HG03439 (cell line): Measurements from ENCODE around the gene TMEM238.

Source experiments
- ATAC-seq: cut with Tn5 transposase; IDR thresholded peaks from one replicate; pipeline ENCODE4 v1.9.1; 2021; ENCODE audit warnings: mild to moderate bottlenecking, moderate library complexity; ENCODE audit not compliant: unreplicated experiment

TMEM238 gene

DNA sequence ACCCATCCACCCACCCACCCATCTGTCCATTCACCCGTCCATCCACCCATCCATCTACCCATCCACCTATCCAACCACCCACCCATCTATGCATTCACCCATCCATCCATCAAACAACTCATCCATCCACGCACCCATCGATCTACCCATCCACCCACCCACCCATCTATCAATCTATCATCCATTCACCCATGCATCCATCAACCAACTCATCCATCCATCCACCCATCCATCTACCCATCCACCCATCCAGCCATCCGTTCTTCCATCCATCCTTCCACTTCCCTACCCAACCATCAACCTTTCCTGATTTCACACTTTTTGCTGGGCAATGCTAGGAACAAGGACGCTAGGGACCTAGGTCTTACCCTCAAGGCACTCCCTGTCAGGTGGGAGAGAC is 2.1 kb downstream of the TMEM238 start:
- no peak for ATAC-seq

DNA sequence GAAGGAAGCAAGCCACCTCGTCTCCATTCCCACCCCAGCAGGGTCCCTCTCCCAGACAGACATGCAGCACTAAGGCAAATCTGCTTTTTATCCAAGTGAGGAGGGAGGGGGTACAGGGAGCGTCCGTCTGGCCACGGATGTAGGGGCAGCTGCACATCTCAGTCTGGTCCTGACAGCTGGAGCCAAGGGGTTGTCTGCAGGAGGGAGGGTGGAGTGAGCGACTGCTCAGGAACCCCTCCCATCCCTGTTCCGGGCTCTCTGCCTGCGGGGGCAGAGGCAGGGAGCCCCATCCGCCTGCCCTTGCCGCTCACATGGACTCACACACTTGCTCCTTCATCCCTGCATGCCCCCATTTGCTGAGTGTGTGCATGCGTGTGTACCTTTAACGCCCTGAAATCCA is 4.9 kb downstream of the TMEM238 start:
- ATAC-seq, result no peak

DNA sequence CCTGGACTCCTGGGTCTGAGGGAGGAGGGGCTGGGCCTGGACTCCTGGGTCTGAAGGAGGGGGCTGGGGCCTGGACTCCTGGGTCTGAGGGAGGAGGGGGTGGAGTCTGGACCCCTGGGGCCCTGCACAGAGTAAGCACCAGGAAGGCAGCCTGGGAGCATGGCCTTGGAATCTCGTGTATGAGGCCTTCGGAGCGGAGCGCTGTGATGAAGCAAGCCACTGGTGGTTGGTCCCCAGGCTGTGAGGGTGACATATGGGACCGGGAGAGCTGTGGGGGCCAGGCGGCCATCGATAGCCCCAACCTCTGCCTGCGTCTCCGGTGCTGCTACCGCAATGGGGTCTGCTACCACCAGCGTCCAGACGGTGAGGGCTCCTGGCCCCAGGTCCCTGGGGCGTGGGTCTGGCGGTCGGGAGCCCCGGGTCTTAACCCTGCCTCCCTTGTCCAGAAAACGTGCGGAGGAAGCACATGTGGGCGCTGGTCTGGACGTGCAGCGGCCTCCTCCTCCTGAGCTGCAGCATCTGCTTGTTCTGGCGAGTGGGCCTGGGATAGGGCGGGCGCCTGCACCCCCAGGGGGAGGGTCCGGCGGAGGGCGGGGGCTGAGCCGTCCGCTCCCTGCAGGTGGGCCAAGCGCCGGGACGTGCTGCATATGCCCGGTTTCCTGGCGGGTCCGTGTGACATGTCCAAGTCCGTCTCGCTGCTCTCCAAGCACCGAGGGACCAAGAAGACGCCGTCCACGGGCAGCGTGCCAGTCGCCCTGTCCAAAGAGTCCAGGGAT is 6.5 kb downstream of the TMEM238 start:
- ATAC-seq, result no peak

DNA sequence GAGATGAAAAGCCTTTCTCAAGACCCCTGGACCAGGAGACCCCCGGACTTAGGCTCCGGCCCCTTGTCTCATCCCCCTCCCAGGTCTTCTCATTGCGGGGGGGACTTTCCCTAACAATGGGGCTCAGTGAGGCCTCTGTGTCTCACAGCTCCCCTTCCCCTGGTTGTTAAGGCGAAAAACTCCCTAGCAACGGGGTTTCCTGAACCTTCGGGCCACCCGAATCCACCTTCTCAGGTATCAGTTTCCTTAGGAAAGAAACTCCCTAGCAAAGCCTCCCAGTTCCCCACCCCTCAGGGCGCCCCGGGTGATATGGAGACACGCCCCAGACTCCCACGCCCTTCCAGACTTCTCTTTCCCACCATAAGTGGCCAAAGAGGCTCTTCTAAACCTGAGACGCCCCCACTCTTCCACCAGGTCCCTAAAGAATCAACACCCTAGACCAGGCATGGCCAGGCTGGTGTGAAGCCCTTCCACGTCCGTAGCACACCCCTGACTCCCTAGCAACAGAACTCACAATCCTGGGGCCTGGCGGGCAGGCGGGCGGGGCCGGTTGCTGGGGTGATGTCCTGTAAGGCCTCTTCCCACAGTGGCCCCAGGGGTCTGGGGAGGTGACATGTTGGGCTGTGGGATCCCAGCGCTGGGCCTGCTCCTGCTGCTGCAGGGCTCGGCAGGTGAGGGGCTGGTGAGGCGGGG is 7.7 kb downstream of the TMEM238 start, which contains the start of gene TMEM190:
Gene TMEM190, plus strand, starts transcription at position 586 of the 693 bp plus-strand sequence. Its CDS starts 28 bp downstream, at position 614.
- no peak for ATAC-seq

DNA sequence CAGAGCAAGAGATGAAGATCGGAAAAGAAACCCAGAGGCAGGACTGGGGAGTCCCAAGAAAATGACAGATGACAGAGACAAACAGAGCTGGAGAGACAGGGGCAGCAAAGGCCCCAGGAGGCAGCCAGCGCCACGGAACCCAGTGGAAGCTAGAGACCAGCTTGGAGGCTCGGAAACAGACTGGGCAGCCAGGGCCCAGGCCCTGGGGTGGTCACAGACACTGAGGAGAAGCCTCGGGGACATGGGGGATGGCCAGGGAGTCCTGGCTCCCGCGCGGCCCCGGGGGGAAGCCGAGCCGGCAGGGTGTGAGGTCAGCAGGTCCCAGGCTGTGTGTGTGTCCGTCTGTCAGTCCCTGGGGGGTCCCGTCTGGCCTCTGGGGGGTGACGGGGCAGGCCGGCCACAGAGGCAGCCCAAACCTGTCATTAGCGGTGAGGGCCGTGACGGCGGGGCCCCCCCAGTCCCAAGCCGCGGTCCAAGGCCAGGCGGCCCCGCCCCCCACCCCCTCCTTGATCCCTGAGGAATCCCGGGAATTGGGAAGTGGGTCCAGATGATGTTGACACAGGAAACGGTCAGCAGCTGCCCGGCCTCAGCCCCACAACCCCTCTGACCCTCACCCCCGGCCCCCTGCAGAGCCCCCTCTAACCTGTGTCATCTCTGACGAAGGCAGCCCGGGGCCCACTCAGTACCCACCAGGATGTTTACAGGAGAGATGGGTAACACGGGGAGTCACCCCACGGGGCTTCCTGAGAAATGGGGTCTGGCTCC is 9.9 kb downstream of the TMEM238 start:
- no peak for ATAC-seq

DNA sequence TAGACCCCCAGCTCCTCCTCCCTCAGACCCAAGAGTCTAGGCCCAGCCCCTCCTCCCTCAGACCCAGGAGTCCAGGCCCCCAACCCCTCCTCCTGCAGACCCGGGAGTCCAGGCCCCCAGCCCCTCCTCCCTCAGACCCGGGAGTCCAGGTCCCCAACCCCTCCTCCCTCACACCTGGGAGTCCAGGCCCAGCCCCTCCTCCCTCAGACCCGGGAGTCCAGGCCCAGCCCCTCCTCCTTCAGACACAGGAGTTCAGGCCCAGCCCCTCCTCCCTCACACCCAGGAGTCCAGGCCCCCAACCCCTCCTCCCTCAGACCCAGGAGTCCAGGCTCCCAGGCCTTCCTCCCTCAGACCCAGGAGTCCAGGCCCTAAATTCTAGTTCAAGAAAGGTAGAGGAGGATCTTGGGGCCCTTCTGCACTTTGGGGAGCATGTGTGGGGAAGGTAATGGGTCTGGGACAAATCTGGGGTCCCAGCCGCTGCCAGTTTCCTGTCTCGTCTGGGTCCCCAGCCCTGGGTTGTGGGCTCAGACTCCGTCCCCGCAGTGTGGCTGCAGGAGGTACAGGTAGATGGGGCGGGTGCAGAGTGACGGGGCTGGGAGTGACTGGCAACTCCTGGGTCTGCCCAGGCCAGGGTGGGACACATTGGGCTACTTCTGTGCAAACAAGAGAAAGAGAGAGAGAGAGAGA is 10.6 kb downstream of the TMEM238 start:
- ATAC-seq, result no peak

DNA sequence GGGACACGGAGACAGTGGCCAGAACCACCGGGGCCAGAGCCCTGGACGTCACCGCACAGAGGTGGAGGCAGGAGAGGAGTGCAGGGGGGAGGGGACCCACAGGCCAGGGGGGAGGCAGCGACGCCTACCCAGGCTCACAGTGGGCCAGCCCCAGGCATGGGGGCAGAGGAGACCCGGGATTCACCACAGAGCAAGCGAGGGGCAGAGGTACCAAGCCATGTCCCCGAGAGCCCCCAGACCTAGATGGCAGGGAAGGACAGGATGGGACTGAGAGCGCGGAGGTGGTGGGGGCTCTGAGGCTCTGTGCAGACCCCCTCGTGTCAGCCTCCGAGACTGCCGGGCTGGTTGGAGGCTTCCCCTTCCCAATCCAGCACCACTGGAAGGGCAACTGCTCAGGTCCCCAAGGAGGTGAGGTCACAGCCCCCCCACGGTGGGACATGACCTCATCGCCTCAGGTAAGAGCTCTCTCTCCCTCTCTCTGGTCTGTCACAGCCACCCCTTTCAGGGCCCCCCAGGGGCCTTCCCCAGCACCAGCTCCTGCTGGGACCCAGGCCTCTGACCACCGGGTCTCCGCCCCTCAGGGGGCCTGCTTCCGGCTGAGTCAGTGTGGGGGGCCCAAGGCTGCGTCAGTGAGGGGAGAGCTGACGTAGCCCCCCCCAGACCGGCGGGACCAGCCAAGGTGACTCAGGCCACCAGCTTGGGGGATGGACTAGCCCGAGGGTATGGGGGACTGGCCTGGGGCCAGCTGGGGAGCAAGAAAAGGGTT is 11.6 kb downstream of the TMEM238 start:
- ATAC-seq, result no peak

DNA sequence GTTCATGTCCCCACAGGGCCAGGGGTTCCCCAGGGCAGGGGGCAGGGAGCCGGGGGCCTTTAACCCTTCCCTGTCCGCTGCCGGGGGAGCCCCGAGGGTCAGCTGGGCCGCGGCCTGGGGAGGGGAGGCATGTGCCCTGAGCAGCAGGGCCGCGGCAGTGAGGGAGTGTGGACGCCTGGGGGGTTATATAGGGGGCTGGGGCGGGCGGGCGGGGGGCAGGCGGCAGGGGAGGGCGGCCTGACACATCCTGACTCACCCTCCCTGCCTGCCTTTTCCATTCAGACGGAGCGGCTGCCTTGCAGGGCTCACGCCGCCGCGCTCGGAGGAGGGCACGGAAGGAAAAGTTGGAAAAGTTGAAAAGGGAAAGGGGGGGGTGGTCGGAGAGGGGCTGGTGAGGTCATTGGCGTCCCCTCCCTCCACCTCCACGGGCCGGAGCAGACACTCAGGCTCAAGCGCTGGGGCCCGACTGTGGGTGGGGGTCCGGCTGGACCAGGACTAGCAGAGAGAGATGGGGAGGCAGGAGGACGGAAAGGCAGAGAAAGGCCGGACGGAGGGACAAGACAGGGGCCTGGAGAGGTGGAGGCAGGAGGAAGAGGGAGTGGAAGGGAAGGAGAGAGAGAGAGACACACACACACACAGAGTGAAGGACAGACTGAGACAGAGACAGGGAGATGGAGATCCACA is 13.6 kb downstream of the TMEM238 start, which contains the start of gene IL11:
Gene IL11, minus strand, starts transcription at position 159 of the 684 bp plus-strand sequence. Its CDS starts 153 bp downstream, at position 6.
- ATAC-seq, result no peak

DNA sequence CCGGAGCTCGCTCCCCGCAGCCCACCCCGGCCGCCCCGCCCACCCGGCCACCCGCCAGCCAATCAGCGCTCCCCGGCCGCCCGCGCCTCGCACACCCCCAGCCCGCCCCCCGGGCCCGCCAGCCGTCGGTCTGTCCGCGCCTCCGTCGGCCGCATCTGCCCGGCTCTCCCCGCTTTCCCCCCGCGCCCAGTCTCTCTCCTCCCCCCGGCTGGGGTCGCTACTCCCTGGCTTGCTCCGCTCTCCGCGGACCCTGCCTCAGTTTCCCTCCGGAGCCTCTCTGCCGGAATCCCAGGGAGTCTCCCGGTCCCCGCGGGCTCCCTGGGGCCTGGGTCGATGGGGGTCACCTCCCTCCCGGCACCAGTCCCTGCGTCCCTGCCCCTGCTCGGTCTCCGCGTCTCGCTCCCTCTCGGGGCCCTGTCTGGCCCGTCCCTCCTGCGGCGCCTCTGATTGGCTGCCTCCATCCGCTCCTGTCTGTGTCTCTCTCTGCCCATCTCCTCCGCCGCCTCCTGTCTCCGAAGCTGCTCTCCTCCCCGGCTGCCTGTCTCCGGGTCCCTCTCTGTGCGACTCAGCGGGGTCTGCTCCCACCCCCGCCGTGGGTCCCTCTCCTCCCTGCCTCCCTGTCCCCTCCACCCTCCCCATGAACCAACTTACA is 14.3 kb downstream of the TMEM238 start:
- ATAC-seq, result no peak

DNA sequence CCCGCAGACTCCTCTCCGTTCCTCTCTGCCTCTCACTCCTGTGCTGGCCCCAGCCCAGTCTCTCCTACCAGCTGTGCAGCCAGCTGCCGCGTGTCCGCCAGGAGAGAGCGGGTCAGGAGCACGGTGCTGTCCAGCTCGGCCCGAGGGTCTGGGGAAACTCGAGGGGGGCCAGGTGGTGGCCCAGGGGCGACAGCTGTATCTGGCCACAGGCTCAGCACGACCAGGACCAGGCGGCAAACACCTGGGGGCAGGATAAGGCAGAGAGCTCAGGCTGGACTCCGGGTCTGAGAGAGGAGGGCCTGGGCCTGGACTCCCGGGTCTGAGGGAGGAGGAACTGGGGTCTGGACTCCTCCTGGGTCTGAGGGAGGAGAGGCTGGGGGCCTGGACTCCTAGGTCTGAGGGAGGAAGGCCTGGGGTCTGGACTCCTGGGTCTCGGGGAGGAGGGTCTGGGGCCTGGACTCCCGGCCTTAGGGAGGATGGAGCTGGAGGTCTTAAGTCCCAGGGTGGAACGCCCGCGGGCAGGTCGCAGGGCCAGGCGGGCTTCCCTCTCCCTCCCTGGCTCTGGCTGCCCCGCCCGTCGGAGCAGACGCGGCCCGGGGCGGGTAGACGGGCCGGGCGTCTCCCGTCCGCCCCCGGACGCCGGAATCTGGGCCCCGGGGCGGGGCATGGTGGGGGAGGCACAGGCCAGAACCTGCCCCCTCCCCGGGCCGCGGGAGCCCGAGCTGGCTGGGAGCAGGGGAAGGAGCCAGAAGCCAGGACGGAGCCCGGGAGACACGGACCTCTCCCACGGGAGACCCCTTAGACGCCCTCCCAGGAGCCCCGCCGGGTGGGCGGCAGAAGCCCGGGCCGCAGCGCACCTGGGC is 15.2 kb downstream of the TMEM238 start:
- no peak for ATAC-seq

DNA sequence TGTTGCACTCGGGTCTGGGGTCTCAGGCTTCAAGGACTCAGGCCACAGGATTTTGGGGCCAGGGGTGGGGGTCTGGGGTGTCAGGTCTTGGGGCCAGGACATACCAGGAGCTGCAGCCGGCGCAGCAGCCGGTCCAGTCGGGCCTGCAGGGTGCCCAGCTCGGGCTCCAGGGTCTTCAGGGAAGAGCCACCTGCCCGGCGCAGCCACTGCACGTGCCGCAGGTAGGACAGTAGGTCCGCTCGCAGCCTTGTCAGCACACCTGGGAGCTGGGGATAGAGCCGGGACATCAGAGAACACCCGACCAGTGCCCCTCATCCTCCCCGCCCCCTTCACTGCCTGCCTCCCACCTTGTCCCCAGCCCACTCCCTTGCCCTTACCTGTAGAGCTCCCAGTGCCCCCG is 16.0 kb downstream of the TMEM238 start:
- no peak for ATAC-seq

DNA sequence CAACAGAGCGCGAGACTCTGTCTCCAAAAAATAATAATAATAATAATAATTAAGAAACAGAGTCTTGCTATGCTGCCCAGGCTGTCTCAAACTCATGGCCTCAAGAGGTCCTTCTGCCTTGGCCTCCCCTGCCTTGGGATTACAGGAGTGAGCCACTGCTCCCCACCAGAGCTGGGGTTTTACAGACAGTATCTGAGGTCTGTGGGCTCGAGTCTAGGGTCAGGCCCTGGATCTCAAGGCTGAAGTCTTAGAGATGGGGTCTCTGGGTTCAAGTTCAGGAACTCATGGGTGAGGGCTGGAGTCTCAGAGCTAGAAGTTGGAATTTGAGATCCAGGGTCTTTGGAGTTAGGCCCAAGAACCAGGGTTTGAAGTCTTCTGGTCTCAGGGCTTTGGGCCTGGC is 17.3 kb downstream of the TMEM238 start:
- ATAC-seq, result no peak

DNA sequence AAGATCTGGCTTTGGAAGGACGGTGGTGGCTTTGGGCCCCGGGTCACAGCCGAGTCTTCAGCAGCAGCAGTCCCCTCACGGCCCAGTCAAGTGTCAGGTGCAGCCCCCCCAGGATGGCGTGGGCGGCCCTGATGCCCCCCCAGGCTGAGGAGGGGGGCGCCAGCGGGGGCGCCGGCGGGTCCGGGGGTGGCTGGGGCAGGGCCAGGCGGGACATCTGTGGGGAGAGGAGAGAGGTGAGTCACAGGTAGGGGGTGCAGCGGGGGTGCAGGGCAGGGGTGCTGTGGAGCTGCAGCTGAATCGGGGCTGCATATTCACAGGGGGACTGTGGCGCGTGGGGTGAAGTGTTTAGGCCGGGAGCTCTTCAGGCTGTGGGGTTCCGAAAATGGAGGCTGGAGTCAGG is 18.1 kb downstream of the TMEM238 start:
- ATAC-seq, result no peak

DNA sequence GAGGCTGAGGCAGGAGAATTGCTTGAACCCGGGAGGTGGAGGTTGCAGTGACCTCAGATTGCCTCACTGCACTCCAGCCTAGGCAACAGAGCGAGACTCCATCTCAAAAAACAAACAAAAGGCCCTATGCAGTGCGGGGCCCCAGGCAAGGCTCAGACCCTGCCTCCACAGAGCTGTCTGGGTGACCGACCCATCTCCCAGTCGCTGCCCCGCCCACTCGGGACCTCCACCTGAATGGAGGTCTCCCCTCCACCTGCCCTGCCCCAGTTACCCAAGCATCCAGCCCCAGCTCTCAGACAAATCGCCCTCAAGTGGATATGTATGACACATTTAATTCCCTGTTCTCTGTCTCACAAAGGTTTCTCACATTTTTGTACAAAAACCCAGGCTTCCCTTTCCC is 18.8 kb downstream of the TMEM238 start:
- ATAC-seq, result no peak

DNA sequence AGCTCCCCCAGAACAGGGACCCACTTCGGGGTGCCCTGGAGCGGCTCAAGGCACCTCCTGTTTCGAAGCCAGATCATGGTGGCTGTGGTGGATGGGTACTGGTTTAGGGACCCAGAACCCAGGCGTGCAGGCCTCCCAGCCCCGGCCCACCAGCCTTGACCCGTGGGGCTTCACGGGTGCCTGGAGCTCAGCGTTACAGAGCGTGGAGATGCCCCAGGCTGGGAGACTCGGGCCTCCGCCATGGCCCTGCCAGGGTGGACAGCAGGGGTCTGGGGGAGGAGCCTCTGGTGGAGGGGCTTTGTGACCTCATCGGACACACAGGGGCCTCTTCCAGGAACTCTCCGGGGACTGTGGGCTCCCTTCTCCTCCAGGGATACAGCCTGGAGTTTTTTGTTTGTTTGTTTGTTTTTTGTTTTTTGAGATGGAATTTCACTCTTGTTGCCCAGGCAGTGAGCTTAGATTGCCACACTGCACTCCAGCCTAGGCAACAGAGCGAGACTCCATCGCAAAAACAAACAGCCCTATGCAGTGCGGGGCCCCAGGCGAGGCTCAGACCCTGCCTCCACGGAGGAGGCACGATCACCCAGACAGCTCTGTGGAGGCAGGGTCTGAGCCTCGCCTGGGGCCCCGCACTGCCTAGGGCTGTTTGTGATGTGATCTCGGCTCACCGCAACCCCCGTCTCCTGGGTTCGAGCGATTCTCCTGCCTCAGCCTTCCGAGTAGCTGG is 20.9 kb downstream of the TMEM238 start, which contains the start of gene GARIN5B:
Gene GARIN5B, minus strand, starts transcription at position 271 of the 727 bp plus-strand sequence. Its CDS starts 194 bp downstream, at position 77.
- ATAC-seq, result no peak

DNA sequence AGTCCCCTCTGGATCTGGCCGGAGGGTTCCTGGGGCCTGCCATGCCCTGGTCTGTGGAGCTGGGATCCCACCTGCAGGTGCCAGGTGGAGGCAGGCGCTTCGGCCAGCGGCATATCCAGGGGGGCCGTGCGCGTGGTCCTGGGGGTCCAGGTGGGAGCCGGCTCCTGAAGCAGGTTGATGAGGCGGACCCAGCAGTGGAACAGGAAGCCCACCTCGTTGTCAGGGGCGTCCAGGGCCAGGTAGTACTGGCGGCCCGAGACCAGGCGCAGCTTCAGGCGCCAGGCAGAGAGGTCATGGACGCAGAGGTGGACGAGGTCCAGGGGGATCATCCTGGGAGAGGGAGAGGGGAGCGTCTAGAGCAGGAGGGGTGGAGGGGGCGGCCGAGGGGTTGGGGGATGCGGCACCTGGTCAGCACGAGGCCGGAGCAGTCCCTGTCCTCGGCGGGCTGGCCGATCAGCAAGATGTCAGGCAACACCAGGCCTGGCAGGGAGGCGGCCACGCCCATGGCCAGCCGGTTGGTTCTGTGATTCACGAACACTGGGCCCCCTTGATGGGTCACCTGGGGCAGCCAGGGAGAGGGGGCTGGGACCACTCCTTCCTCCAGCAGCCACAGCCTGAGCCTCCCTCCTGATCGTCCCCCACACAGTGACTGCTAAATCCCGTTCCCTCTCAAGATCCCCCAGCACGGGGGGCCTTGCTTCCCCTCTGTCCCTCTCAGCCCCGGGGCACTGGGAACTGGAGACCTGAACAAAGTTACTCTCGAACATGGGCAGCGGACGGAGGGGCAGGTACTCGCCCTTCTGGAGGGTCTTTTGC is 21.7 kb downstream of the TMEM238 start:
- ATAC-seq, result no peak
